ENCODE data around the gene CLNK. TPM values are rescaled to one million over a fixed set of nuclear protein-coding genes. Genes with fewer than 3 reads are reported as not detected.
"Not testable (repeated sequence)": the region's sequence is repeated elsewhere in the genome, so short reads cannot be mapped to it uniquely, and the experiment has no call there.

Gene CLNK
- total and polyA plus RNA-seq, 2 of the 8 experiments (the other 6 are each of a cell fraction or from before 2014, with no cell fraction given), result not detected

GRCh38 chr4:10614926-10615325 is 69.6 kb downstream of the CLNK start:
- H4K91ac ChIP-seq (replicated peaks; ENCODE audit: insufficient read length, low read length); H3K23me2 ChIP-seq (ENCODE audit: low read depth, low read length); H2AK5ac ChIP-seq (ENCODE audit: low read depth, low read length); FAIRE-seq; CTCF ChIA-PET (ENCODE audit: partially characterized antibody); H3K14ac ChIP-seq (ENCODE audit: insufficient read length); H3K4me2 ChIP-seq (ENCODE audit: insufficient read depth in 1 of 2, low read depth in 2 of 2, low read length in 2 of 2); H3K4me3 ChIP-seq (ENCODE audit: extremely low read depth in 1 of 4, insufficient read depth in 2 of 4, low read depth in 3 of 4, low read length in 4 of 4); DNase-seq (ENCODE audit: low read depth in 1 of 2, low spot score in 2 of 2); H2BK20ac ChIP-seq (ENCODE audit: low read length); H2BK5ac ChIP-seq (ENCODE audit: low read depth, low read length); H4K5ac ChIP-seq (ENCODE audit: insufficient read length, low read depth, low read length); H3K4me1 ChIP-seq (replicated peaks in 1 of 4; ENCODE audit: control insufficient read depth in 3 of 4, insufficient read depth in 4 of 4, low read length in 3 of 4); H3K56ac ChIP-seq (replicated peaks; ENCODE audit: insufficient read length, low read depth, low read length); H2BK120ac ChIP-seq (replicated peaks; ENCODE audit: low read depth, low read length); H3K79me1 ChIP-seq (ENCODE audit: low read depth, low read length); H3K27ac ChIP-seq (ENCODE audit: low read depth, low read length); H3K4ac ChIP-seq (replicated peaks; ENCODE audit: insufficient read length, low read depth, low read length); H3K9me3 ChIP-seq (ENCODE audit: insufficient read depth in 2 of 2, low read depth in 1 of 2, low read length in 1 of 2); H3K23ac ChIP-seq (ENCODE audit: insufficient read length); POLR2A ChIA-PET (ENCODE audit: partially characterized antibody); H3K36me3 ChIP-seq (ENCODE audit: control insufficient read depth in 2 of 4, insufficient read depth in 4 of 4, low read length in 3 of 4); H3K18ac ChIP-seq (ENCODE audit: extremely low read depth, low read length); H3K27me3 ChIP-seq (replicated peaks in 1 of 4; ENCODE audit: control insufficient read depth in 3 of 4, extremely low read depth in 1 of 4, insufficient read depth in 3 of 4, low read length in 3 of 4); H4K20me1 ChIP-seq (replicated peaks in 1 of 2; ENCODE audit: control insufficient read depth in 1 of 2, insufficient read depth in 2 of 2, low read length in 2 of 2); H2AFZ ChIP-seq (ENCODE audit: low read length); H3K79me2 ChIP-seq (ENCODE audit: control insufficient read depth in 1 of 2, insufficient read depth in 2 of 2, low read length in 2 of 2); H2BK15ac ChIP-seq (ENCODE audit: low read length); H2BK12ac ChIP-seq (ENCODE audit: low read depth, low read length); H3K9ac ChIP-seq (replicated peaks in 1 of 4; ENCODE audit: extremely low read depth in 1 of 4, low read depth in 3 of 4, low read length in 3 of 4); H4K8ac ChIP-seq (ENCODE audit: extremely low read depth, insufficient read depth, low read length): not testable (repeated sequence)
- WGBS, 2 experiments (ENCODE audit: extremely low coverage in 1 of 2, insufficient coverage in 1 of 2, insufficient read length in 1 of 2, insufficient replicate concordance in 2 of 2, low coverage in 1 of 2, low lambda C conversion rate in 2 of 2, missing lambda C conversion rate in 1 of 2), result 83% methylated on average over 8 of the region's 8 CpGs; no CpG with 5 or more reads in 1 of the 2 experiments
